CD4-positive, alpha-beta T cell treated with Interleukin-10 for 1 hour (primary cell): ENCODE results near the gene TBX2.

Experiments
- DNase-seq: peaks from one replicate; pipeline ENCODE4 v3.0.0-alpha.2; 2020

TBX2 gene

DNA sequence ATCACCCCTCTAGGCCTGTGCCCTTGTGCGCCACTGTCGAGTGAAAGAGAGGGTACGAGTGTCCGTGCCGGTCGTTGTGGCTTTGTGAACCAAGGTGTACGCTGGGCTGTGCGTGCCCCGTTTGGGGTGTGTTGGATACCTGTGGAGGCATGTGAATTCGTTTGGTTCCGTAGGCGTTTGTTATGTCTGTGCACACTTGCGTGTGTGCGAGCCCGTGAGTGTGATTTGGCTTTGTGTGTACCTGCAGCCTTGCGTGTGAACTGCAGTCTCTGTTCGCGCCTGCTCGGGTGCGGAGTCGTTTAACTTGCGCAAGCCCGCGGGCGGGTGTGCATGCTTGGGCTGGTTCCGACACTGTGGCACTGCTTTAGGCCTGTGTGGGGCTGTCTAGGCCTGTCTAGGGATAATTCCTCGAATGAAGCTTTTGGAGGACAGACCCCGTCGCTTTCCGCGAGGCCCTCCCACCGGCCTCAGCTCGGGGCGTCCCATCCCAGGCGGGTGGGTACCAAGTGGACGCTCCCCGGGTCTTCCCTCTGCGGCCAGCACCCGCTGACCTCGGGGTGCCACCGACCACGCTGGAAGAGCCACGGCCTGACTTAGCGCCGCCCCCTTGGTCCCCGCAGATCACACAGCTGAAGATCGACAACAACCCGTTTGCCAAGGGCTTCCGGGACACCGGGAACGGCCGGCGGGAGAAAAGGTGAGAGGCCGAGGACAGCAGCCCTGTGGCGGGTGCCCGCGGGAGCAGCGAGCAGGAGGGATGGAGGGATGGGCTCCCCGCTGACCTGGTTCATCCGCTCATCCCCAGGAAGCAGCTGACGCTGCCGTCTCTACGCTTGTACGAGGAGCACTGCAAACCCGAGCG, 4.4 kb downstream of the TBX2 start:
- DNase-seq: peak; percentile 16

DNA sequence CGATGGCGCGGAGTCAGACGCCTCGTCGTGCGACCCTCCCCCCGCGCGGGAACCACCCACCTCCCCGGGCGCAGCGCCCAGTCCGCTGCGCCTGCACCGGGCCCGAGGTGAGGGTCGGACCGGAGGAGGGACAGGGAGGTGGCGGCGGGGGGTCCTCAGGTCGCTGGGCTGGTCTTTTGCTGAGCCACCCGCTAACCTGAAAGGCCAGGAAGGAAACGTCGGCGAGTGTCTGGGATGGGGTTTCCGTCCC, 4.9 kb downstream of the TBX2 start:
- no peak for DNase-seq

DNA sequence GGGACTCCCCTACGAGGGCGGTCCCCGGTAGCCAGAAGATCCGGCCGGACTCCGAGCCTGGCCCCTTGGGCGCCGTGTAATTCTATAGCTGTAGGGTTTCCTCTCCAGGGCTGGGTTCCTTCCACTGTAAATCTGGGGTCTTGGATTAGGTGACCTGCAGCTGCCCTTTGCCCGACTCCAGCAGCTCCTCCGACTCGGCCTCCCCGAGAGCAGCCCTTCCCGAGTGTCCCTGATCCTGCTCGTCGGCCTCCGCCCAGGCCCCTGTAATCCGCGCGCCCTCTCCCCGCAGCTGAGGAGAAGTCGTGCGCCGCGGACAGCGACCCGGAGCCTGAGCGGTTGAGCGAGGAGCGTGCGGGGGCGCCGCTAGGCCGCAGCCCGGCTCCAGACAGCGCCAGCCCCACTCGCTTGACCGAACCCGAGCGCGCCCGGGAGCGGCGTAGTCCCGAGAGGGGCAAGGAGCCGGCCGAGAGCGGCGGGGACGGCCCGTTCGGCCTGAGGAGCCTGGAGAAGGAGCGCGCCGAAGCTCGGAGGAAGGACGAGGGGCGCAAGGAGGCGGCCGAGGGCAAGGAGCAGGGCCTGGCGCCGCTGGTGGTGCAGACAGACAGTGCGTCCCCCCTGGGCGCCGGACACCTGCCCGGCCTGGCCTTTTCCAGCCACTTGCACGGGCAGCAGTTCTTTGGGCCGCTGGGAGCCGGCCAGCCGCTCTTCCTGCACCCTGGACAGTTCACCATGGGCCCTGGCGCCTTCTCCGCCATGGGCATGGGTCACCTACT, 5.5 kb downstream of the TBX2 start:
- DNase-seq: no peak

DNA sequence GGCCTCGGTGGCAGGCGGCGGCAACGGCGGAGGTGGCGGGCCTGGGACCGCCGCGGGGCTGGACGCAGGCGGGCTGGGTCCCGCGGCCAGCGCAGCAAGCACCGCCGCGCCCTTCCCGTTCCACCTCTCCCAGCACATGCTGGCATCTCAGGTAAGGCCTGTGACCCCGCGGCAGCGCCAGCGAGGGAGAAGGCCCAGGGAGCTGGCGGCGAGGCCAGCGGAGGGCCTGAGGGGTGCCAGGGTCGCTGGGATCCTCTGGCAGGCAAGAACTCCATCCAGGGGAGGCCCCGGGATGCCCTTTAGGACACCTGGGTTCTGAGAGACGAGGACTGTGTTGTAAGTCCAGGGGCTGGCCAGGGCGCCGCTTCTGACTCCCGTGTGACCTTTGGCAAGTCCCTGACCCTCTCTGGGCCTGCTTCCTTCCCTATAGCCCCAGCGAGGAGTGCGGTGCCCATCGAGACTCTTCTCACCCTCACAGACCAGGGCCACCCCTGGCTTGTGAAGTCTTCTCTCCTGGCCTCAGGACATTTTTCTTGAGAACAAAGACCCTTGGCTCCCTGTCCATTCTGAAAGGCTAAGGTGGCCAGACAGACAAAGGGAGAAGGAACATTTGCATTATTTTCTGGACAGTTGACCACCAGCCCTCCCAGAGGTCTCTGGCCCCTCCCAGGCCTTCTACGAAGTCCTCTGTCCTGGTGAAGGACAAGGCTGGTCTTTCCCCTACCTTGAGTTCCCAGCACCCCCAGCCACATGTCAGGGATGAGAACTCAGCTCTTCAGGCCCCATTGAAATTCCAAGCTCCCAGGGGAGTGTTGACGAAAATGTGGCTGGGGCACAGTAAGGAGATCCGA, 6.3 kb downstream of the TBX2 start:
- no peak for DNase-seq

- no peak for DNase-seq
These were observed 6.8 kb downstream of the TBX2 start for GRCh38 chr17:61406537-61406845.

DNA sequence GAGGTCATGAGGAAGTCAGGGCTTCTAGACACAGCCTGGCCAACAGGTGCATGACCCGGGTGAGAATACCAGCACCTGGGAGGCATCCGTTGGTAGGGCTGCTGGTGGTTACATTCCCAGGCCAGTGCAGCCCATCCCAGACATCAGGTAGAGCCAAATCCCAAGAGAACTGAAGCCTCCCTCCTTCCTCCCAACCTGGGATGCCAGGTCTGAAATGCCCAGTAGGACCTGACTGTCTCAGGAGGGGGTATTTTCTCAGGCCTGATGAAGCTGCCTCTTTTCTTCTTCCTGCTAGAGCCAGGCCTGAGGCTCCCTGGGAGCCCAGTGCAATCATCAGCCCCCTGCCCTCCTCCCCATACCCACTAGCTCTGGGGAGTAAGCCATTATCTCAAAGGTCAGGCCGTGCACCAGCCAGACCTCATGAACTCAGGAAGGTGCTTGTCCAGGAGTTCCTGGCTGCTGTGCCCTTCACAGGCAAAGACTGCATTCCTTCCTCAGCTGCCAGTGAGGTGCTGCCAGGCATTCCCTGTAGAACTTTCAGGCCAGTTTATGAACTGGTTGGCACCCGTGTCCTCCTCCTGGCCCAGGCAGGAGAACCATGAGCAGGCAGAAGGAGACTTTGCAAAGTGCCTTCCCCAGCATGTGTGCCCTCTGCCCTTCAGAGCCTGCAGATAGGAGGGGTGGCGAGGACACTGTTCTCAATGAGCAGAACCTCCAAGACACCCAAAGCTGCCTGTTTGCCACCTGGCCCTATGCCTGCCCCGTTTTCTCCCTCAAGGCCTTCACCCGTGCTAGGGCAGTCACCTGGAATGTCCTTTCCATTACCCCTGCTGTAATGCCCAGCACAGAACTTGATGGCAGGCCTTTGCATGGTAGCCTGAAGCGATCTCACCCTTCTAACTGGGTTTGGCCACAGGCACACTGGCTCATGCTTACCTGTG, 7.6 kb downstream of the TBX2 start:
- DNase-seq: no peak

DNA sequence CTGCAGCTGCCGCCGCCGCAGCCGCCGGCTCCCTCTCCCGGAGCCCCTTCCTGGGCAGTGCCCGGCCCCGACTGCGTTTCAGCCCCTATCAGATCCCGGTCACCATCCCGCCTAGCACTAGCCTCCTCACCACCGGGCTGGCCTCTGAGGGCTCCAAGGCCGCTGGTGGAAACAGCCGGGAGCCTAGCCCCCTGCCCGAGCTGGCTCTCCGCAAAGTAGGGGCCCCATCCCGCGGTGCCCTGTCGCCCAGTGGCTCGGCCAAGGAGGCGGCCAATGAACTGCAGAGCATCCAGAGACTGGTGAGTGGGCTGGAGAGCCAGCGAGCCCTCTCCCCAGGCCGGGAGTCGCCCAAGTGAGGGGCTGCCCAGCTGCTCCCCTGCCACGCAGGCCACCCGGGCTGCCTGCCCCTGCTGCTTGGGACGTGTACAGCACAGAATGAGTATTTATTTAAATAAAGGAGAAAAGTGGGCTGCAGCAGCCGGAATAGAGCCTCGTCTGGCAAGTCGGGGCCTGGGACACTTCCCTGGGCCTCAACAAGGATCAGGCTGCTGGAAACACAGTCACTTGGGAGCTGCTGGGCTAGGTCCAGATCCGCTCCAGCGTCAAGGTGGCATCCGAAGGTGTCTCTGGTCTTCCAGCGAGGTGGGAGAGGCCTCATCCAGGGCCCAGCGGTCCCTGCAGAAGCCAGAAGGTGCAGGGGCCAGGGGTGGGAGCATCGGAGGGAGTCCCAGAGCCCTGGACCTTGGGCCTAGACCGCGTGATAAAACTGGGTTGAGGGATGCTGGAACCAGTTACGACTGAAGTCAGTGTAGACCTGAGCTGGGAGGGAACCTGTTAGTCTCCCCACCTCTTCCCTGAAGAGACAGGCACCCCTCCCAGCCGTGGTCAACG, 8.8 kb downstream of the TBX2 start:
- no peak for DNase-seq

DNA sequence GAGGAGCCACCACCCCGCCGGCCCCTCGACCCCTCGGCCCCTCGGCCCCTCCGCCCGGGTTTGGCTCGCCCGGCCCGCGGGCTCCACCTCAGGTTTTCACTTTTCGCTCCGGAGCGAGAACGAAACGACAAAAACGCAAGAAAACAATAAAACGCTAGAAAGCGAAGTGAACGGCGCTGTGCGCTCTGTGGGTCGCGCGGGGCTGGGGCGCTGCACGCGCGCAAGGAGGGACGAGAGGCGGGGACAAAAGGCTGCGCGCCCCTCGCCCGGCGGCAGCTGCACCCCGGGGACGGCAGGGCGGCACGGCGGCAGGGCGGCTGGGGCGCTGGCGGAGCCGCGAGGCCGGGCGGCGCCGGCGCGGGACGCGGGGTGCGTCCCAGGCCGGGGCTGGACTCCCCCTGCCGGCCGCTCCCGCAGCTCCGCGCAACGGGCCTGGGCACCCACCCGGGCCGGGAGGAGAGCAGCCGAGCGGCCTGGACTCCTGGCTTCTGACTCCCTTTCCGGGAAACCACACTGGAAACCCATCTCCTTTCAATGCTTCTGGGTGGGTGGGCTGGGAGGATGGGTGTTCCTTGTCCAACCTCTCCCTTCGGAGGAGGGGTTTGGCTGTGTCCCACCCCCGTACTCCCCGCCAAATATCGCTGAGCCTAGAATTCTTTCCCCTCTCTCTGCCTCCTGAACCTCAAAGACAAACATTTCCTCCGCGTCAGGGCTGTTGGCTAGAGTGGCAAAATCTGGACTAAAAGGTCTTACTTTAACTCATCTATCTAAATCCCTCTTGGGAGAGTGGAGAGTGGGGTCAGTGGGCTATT, 9.9 kb downstream of the TBX2 start:
- DNase-seq: peak; percentile 32

GRCh38 chr17:61410141-61411010, 10.7 kb downstream of the TBX2 start:
- peak; percentile 80 for DNase-seq

GRCh38 chr17:61411011-61411260, 11.3 kb downstream of the TBX2 start:
- no peak for DNase-seq

GRCh38 chr17:61411261-61412142, 11.9 kb downstream of the TBX2 start:
- DNase-seq: peak; percentile 30

DNA sequence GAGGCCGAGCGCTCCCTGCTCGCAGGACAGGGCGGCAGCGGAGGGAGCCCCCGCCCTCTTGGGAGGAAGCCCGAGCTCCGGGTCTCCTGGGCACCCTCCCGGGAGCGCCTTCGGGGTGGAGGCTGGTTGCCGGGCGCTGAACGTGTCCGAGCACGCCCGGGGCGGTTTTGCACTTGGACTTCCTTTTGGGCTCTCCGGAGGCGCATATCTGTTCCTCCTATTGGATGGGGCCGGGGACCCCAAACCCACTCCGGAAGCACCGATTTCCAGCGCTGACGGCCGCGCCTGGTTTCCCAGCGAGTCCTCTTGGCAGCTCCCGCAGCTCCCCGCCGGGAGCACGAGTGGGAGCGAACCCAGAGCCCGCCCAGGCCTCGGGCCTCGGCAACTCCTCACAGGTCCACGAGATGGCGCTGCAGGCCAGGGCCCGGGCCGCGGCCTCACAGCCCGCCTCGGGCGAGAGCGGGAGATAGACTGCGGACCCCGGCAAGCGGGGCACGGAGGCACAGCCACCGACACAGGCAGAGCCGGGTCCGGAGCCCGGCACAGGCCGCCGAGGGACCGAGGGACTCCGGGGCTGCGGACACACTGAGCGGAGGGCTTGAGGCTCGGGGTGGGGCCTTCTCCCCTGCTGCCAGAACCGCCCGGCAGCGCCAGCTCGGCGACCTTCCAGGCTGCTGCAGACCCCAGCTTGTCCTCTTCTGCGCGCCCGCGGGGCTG, 12.7 kb downstream of the TBX2 start:
- DNase-seq: peak; percentile 82

DNA sequence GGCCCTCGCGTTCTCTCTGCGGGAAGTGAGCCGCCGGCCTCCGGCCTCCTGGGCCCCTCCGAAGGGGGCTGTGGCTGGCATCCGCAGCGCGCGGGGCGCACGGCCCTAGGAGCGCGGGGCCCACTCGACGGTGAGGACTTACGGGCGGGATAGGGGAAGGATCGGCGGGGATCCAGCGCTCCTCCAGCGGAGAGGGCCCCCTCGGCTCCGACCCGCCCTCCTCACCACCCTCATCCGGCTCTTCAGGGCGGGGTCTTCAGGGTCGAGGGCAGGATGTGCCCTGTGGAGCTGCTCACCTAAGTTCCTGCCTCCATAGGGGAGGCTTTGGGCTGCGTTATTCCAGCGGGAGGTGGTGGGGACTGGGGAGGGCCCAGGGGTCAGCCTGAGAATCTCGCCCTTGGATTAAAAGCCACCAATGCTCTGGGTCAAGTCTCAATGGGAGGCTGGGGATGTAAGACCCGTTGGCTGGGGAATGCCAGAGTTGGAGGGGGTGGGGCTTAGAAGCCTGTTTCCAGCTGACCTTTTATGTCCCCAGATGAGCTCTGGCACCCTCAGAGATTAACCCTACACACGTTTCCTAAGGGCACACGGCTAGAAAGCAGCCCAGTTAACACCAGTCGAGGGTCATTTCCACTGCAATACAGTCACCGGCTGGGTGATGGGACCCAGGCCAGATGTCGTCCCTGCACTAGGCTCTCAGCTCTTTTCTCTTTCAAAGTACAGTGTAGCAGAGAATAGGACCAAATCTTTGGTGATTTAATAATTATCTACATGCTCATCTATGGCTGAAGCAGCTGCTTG, 13.4 kb downstream of the TBX2 start:
- DNase-seq: no peak

GRCh38 chr17:61413661-61414126, 14.1 kb downstream of the TBX2 start:
- DNase-seq: no peak

DNA sequence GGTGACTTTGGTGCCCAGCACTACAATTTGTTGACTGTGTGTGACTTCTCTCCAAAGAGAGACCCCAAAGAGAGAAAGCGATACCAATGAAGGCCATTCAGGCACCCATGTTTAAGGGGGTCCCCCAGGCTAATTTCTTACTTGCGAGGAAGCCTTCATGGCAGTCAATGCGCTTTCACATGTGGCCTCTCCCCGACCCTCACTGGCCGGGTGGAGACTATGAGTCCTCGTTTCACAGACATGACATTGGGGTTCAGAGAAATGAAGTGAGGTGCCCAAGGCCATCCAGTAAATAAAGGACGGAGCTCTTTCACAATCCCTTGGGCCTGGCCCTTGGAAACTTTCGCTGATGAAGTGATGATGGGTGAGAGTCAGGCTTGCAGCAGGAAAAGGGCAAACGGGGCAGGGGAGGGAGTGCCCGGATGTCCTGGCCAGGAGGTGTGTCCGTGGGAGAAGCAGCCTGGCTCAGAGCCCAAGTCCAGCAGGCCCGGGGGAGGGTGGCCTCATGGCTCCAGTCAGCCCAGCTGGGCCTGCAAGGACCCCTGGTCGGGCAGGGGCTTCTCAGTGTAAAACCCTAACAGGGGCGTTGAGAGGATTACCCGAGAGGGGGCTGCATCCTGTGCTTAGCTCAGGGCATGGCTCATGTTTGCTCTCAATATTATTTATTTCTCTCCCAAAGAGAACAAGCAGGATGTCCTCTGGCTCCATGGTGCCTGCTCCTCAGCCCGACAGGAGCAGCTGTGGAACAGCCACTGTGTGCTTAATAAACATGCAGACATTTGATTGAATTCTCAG, 14.7 kb downstream of the TBX2 start:
- DNase-seq: no peak

GRCh38 chr17:61414936-61415251, 15.3 kb downstream of the TBX2 start:
- no peak for DNase-seq
